Skeletal muscle satellite cell (primary cell): Measurements from ENCODE around the gene CSTF2T.

Experiments
- H3K27me3 ChIP-seq: 2 replicates; pipeline ENCODE4 v1.7.0; 2013; ENCODE audit warnings: low read length; ENCODE audit not compliant: control insufficient read depth, insufficient read depth
- H3K36me3 ChIP-seq: 2 replicates; pipeline ENCODE4 v1.7.0; 2013; ENCODE audit warnings: mild to moderate bottlenecking, control low read depth, low read length; ENCODE audit not compliant: insufficient read depth
- H3K4me1 ChIP-seq: 2 replicates; pipeline ENCODE4 v1.7.0; 2013; ENCODE audit warnings: low read length; ENCODE audit not compliant: control insufficient read depth, insufficient read depth
- H3K4me2 ChIP-seq: 2 replicates; pipeline ENCODE4 v1.7.0; 2013; ENCODE audit warnings: mild to moderate bottlenecking, low read length
- H3K4me3 ChIP-seq: 2 replicates; pipeline ENCODE4 v1.7.0; 2013; ENCODE audit warnings: low read length
- H3K9ac ChIP-seq: 2 replicates; pipeline ENCODE4 v1.7.0; 2013; ENCODE audit warnings: mild to moderate bottlenecking, low read depth, low read length, moderate library complexity
- H3K9me3 ChIP-seq: replicated peaks from 2 replicates; pipeline ENCODE4 v1.7.0; 2013; ENCODE audit warnings: mild to moderate bottlenecking, control low read depth, low read length

CSTF2T gene

GRCh38 chr10:51668336-51668689 is 31.1 kb downstream of the CSTF2T start:
- no peaks in the 10 kb centered on the region for H3K27me3 ChIP-seq
- no peak overlapping the region for H3K4me3 ChIP-seq
- H3K9me3 ChIP-seq: no peaks in the 10 kb centered on the region
- H3K36me3 ChIP-seq: no peaks in the 10 kb centered on the region
- H3K4me2 ChIP-seq: no peak overlapping the region
- H3K4me1 ChIP-seq: peaks cover 9% of the 10 kb centered on the region
- H3K9ac ChIP-seq: no peak overlapping the region

- H3K9ac ChIP-seq: no peak overlapping the region
- no peaks in the 10 kb centered on the region for H3K36me3 ChIP-seq
- no peak overlapping the region for H3K4me2 ChIP-seq
- H3K27me3 ChIP-seq: no peaks in the 10 kb centered on the region
- peaks cover 9% of the 10 kb centered on the region for H3K4me1 ChIP-seq
- H3K4me3 ChIP-seq: no peak overlapping the region
- no peaks in the 10 kb centered on the region for H3K9me3 ChIP-seq
These were observed 31.6 kb downstream of the CSTF2T start for GRCh38 chr10:51667678-51668335.

GRCh38 chr10:51666456-51666855 is 32.9 kb downstream of the CSTF2T start:
- Histone ChIP-seq H3K4me1 (peaks cover 9% of the 10 kb centered on the region), H3K27me3 (no peaks in the 10 kb centered on the region), H3K4me2 (no peak overlapping the region), H3K4me3 (no peak overlapping the region), H3K9me3 (no peaks in the 10 kb centered on the region), H3K9ac (no peak overlapping the region), H3K36me3 (no peaks in the 10 kb centered on the region)

- H3K9ac ChIP-seq: no peak overlapping the region
- H3K36me3 ChIP-seq: no peaks in the 10 kb centered on the region
- H3K4me1 ChIP-seq: peaks cover 5% of the 10 kb centered on the region
- H3K4me2 ChIP-seq: no peak overlapping the region
- H3K9me3 ChIP-seq: no peaks in the 10 kb centered on the region
- no peaks in the 10 kb centered on the region for H3K27me3 ChIP-seq
- H3K4me3 ChIP-seq: no peak overlapping the region
These were observed 36.3 kb downstream of the CSTF2T start for GRCh38 chr10:51663086-51663485.

GRCh38 chr10:51659344-51659743 is 40.1 kb downstream of the CSTF2T start:
- no peaks in the 10 kb centered on the region for H3K27me3 ChIP-seq
- H3K9ac ChIP-seq: no peak overlapping the region
- H3K4me3 ChIP-seq: no peak overlapping the region
- no peaks in the 10 kb centered on the region for H3K36me3 ChIP-seq
- no peak overlapping the region for H3K4me2 ChIP-seq
- no peaks in the 10 kb centered on the region for H3K4me1 ChIP-seq
- no peaks in the 10 kb centered on the region for H3K9me3 ChIP-seq

- no peaks in the 10 kb centered on the region for H3K9me3 ChIP-seq
- no peaks in the 10 kb centered on the region for H3K4me1 ChIP-seq
- no peak overlapping the region for H3K4me2 ChIP-seq
- no peaks in the 10 kb centered on the region for H3K27me3 ChIP-seq
- no peaks in the 10 kb centered on the region for H3K36me3 ChIP-seq
- H3K9ac ChIP-seq: no peak overlapping the region
- no peak overlapping the region for H3K4me3 ChIP-seq
These were observed 41.4 kb downstream of the CSTF2T start for GRCh38 chr10:51658000-51658399.

- no peak overlapping the region for H3K9ac ChIP-seq
- H3K4me1 ChIP-seq: no peaks in the 10 kb centered on the region
- H3K36me3 ChIP-seq: no peaks in the 10 kb centered on the region
- no peaks in the 10 kb centered on the region for H3K9me3 ChIP-seq
- H3K4me2 ChIP-seq: no peak overlapping the region
- no peak overlapping the region for H3K4me3 ChIP-seq
- no peaks in the 10 kb centered on the region for H3K27me3 ChIP-seq
These were observed 42.9 kb downstream of the CSTF2T start for GRCh38 chr10:51656503-51656902.

GRCh38 chr10:51654918-51655317 is 44.5 kb downstream of the CSTF2T start:
- H3K27me3 ChIP-seq: no peaks in the 10 kb centered on the region
- H3K4me2 ChIP-seq: no peak overlapping the region
- H3K4me3 ChIP-seq: no peak overlapping the region
- H3K9ac ChIP-seq: no peak overlapping the region
- H3K4me1 ChIP-seq: no peaks in the 10 kb centered on the region
- no peaks in the 10 kb centered on the region for H3K9me3 ChIP-seq
- H3K36me3 ChIP-seq: no peaks in the 10 kb centered on the region

- no peaks in the 10 kb centered on the region for H3K9me3 ChIP-seq
- H3K36me3 ChIP-seq: no peaks in the 10 kb centered on the region
- no peak overlapping the region for H3K4me2 ChIP-seq
- H3K27me3 ChIP-seq: no peaks in the 10 kb centered on the region
- no peak overlapping the region for H3K9ac ChIP-seq
- no peak overlapping the region for H3K4me3 ChIP-seq
- H3K4me1 ChIP-seq: no peaks in the 10 kb centered on the region
These were observed 46.4 kb downstream of the CSTF2T start for GRCh38 chr10:51653025-51653424.

GRCh38 chr10:51651063-51651462 is 48.3 kb downstream of the CSTF2T start:
- Histone ChIP-seq H3K4me2 (no peak overlapping the region), H3K9ac (no peak overlapping the region), H3K36me3 (no peaks in the 10 kb centered on the region), H3K9me3 (no peaks in the 10 kb centered on the region), H3K4me1 (no peaks in the 10 kb centered on the region), H3K4me3 (no peak overlapping the region), H3K27me3 (no peaks in the 10 kb centered on the region)

- Histone ChIP-seq H3K27me3 (no peaks in the 10 kb centered on the region), H3K9me3 (no peaks in the 10 kb centered on the region), H3K4me3 (no peak overlapping the region), H3K36me3 (no peaks in the 10 kb centered on the region), H3K9ac (no peak overlapping the region), H3K4me2 (no peak overlapping the region), H3K4me1 (peaks cover 2% of the 10 kb centered on the region)
These were observed 50.3 kb downstream of the CSTF2T start for GRCh38 chr10:51649064-51649463.
